ENCODE data around the gene CCDC88B.
A peak's percentile ranks its signal among the peaks of the same experiment; 100 is the strongest.

The CCDC88B gene

GRCh38 chr11:64343767-64344559, 4.0 kb downstream of the CCDC88B start:
- DNase-seq, result no peak

DNA sequence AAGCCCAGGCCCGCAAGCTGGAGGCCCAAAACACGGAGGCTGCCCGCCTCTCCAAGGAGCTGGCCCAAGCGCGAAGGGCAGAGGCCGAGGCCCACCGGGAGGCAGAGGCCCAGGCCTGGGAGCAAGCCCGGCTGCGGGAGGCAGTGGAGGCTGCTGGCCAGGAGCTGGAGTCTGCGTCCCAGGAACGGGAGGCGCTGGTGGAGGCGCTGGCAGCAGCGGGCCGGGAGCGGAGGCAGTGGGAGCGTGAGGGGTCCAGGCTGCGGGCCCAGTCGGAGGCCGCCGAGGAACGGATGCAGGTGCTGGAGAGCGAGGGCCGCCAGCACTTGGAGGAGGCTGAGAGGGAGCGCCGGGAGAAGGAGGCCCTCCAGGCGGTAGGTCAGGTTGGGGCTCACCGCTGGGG, 4.8 kb downstream of the CCDC88B start:
- DNase-seq, result no peak

GRCh38 chr11:64347193-64347867, 7.3 kb downstream of the CCDC88B start:
- no peak for DNase-seq

GRCh38 chr11:64348383-64349024, 8.5 kb downstream of the CCDC88B start:
- DNase-seq, result no peak

GRCh38 chr11:64349025-64349387, 9.0 kb downstream of the CCDC88B start:
- DNase-seq, result no peak

GRCh38 chr11:64349404-64349803, 9.4 kb downstream of the CCDC88B start:
- DNase-seq, result no peak

DNA sequence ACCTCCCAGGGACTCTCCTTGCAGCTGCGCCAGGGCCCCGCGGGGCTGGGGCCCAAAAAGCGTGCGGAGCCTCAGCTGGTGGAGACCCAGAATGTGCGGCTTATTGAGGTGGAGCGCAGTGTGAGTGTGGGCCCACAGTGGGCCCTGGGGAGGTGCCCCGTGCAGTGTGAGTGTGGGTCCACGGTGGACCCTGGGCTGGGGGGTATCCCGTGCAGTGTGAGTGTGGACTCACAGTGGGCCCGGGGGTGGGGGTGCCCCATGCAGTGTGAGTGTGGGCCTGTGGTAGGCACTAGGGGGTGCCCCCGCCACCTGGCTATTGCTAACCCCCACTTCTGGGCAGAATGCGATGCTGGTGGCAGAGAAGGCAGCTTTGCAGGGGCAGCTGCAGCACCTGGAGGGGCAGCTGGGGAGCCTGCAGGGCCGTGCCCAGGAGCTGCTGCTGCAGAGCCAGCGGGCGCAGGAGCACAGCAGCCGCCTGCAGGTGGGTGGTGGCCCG, 11.2 kb downstream of the CCDC88B start:
- DNase-seq, result no peak

DNA sequence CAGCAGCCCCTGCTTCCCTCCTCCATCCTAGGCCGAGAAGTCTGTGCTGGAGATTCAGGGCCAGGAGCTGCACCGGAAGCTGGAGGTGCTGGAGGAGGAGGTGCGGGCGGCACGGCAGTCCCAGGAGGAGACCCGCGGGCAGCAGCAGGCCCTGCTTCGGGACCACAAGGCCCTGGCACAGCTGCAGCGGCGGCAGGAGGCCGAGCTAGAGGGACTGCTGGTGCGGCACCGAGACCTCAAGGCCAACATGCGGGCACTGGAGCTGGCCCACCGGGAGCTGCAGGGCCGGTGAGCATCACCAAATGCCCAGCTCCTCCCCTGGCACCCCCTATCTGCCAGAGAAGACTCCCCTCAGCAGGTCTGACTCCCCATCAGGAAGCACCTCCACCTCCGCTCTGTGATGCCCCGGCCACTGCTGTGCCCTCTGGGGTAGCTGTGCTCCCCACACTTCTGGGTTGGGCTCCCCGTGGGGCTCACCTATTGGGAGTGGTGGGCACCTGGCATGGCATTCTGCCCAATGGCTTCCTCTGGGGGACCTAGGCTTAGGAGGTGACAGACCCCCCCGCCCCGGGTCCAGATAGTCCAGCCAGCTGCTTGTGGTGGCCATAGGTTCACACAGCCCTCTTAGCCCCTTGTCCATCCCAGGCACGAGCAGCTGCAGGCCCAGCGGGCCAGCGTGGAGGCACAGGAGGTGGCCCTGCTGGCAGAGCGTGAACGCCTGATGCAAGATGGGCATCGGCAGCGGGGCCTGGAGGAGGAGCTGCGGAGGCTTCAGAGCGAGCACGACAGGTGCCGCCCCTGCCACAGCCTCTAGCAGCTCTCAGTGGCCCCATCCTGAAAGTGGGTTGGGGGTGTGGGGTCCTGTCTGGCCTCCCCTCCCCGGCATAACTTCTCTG, 12.3 kb downstream of the CCDC88B start:
- no peak for DNase-seq

- DNase-seq, result no peak
These were observed 13.2 kb downstream of the CCDC88B start for GRCh38 chr11:64352995-64353714.

DNA sequence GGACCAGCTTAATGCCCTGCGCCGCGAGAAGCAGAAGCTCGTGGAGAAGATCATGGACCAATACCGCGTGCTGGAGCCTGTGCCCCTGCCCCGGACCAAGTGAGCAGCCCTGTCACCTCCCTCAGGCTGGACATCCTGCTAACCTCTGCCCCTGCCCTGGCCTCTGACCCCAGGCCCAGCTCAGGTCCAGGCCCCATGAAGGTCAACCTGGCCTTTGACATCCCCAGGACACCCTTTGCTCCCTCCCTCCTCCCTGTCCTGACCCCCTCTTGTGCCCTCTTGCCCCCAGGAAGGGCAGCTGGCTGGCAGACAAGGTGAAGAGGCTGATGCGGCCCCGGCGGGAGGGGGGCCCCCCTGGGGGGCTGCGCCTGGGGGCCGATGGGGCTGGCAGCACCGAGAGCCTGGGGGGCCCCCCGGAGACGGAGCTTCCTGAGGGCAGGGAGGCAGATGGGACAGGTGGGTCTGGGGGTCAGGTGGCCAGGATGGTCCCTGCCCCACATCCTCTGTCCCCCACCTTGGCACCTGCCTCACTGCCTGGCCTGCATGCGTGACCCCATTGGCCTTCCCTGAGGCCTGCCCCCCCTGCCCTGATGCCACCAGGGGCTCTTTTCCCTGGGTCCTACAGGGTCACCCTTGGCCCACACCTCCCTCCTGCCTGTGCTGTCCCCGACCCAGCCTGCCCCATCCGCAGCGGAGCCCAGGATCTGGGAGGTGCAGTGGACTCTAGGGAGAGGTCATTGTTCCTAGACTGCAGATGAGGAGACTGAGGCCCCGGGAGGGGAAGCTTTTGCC, 13.9 kb downstream of the CCDC88B start:
- DNase-seq, result no peak

- no peak for DNase-seq
These were observed 15.3 kb downstream of the CCDC88B start for GRCh38 chr11:64355078-64355940.

DNA sequence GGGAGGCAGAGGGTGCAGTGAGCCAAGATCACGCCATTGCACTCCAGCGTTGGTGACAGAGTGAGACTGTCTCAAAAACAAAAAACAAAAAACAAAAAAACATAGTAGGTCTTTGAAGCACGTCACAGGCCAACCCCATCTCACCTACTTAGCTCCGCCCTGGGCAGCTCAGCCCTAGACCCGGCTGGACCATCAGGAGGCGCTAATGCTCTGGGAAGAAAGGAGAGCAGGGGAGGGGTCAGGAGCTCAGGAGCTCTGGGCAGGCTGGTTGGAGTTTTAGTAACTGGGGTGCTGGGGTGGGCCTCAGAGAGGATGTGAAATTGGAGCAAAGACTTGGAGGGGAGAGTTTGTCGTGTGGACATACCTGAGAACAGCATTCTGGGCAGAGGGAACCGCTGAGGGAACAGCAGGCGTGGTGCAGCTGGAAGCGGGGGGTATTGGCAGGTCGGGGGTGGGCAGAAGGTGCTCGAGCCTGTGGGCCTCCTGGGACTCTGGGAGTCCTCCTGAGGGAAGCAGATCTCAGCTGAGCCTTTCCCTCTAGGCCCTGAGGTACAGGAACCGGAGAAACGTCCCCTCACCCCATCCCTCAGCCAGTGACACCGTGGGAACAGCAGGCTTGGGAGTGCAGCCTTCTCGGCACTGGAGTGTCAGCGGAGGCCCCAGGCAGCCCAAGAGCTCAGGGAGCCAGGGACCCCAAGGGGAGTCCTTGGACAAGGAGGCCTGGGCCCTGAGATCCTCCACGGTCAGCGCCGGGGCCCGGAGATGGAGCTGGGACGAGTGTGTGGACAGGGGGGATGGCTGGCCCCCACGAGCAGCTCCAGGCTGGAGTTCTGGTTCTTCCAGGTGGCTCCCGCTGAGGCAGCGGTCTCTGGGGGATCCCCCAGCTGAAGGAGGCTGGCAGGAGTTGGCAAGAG, 16.8 kb downstream of the CCDC88B start:
- peak; percentile 40 for DNase-seq

GRCh38 chr11:64357446-64357845, 17.4 kb downstream of the CCDC88B start:
- no peak for DNase-seq

- DNase-seq, result peak; percentile 43
These were observed 18.0 kb downstream of the CCDC88B start for GRCh38 chr11:64357904-64358535.

DNA sequence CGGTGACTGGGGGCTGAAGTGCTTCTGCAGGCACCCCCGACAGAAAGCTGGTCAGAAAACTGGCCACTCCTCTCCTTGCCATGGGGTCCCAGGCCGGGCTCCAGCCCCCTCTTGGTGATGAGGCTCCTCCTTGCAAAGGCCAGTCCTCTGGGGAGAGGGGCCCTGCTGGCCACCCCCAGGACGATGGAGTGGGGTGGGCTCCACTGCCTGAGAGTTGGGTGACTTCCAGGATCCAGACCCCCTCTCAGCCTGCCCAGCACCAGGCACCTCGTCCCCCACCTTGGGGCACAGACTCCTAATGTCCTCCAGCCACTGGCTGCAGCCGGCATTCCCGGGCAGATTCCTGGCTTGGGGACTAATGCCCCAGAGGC, 18.5 kb downstream of the CCDC88B start:
- DNase-seq, result no peak

GRCh38 chr11:64358907-64359711, 19.1 kb downstream of the CCDC88B start, which contains the start of gene RPS6KA4:
Gene RPS6KA4 (plus strand): TSS chr11:64359162. CDS start chr11:64359236, 74 bp downstream.
- DNase-seq, result peak; percentile 64

- peak; percentile 27 for DNase-seq
These were observed 19.9 kb downstream of the CCDC88B start for GRCh38 chr11:64359712-64360445.
